GM21360 (cell line): ENCODE results near the gene DPP4.
A peak's percentile ranks its signal among the peaks of the same experiment; 100 is the strongest.

Experiments used
- ATAC-seq: cut with Tn5 transposase; IDR thresholded peaks from one replicate; pipeline ENCODE4 v1.9.1; 2021; ENCODE audit warnings: mild to moderate bottlenecking, moderate library complexity; ENCODE audit not compliant: unreplicated experiment

Gene DPP4

GRCh38 chr2:162073888-162074631 lies at the start of gene DPP4:
DPP4 (minus strand) TSS chr2:162074215; CDS start chr2:162073981, 234 bp downstream.
- ATAC-seq = peak; percentile 82

DNA sequence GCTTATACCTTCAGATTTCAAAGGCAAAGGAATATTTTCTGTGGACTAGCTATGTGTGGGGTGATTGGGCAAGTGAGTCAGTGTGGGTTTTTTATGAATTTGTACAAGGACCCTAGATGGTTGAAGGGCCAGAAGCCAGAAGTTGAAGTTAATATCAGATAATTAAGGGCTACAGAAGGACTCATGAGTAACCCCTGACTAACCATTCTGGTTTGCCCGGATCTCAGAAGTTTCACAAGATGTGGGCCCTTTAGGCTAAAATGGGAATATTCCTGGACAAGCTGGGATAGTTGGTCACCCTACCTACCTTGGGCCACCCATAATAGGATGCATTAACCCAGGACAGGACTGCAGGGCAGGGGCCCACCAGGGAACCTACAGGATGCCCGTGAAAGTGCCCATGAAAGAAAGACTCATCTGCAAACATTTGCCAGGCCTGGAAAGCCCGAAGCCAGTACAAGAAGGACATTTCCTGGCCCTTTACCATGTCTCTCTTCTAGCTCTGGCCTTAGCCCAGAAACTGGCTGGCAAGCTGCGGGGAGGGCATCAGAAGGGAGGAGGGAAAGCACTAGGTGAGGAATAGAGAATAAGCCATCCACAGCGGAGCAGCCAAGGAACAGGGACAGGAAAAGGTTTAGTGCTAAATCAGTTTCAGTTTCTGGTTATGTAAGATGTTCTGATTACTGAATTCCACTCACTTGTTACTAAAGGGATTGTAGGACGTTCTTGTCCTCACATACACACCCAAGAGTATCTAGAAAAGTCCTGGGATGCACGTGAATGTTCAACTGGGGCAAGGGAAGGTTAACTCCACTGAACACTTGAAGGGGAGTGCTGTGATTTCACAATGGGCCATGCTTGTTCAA lies 44.4 kb upstream of the DPP4 start:
- ATAC-seq = no peak

DNA sequence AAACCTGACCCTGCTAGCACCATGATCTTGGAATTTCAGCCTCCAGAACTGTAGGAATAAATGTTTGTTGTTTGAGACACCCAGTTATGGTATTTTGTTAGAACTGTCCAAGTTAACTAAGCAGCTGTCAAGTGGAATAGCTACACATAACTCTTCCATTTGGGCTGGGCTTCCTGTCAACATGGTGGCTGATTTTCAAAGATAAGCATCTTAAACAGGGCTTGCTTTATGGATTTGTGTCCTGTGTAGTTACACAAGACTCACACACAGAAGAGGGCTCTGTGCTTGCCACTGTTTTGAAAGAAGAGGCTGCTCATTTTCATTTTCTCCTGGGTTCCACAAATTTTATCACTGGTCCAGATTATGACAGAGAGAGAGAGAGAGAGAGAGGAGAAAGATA lies 42.3 kb upstream of the DPP4 start:
- no peak for ATAC-seq

DNA sequence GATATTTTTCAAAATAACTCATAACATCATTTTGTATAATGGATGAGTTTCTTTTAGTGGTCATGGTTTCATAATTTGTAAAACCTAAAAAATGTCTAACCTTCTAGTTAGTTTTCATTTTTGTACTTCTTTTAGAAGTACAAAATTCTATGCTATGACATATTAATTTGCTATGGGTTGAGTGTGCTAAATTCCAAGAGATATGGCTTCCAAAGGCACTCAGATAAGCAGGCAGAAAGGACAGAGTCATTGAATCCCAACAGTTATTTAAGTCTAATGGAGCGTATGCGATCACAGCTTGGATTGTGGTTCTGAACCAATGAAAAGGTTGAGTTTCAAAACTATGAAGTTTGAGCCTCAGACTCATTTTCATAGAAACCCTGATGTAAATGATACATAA lies 41.1 kb upstream of the DPP4 start:
- ATAC-seq = no peak

GRCh38 chr2:162114271-162114670 lies 40.3 kb upstream of the DPP4 start:
- no peak for ATAC-seq

- ATAC-seq = no peak
Observed at GRCh38 chr2:162113776-162114168, 39.8 kb upstream of the DPP4 start.

GRCh38 chr2:162113088-162113775 lies 39.2 kb upstream of the DPP4 start:
- ATAC-seq = no peak

DNA sequence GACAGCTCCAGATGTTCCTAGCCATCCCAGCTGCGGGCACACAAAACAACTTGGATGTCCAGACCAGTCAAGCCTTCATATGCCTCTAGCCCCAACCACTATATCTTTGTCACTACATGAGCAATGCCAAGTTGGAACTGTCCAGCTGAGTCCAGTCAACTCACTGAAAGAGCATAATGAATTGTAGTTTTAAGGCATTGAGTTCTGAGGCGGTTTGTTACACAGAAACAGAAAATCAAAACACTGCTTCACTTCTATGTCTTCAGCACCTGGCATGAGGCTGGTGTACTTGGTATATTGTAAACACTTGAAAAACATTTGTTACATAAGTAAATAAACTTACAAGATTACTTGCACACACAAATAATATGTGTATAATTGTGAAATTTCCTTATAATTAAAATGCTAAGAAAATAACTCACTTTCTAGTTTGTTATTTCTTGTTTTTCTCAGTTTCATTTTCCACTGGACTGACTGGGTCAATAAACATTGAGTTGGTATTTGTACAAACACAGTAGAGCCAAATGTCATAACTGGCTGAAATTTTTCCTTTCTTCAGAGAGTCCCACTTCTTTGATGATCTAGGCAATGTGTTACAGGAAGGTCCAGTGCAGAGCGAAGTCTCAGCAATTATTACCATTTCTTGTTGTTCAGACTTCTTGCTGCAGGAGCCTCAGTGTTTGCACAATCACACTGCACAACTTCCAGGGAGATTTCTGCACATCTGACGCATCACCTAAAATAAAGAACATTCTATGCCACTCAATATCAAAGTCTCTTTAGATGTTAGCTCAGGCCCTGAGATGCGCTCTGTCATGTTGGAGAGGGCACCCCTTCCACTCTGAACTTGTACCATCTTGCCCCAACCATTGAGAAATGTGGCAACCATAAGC lies 38.2 kb upstream of the DPP4 start:
- no peak for ATAC-seq

- ATAC-seq = no peak
Observed at GRCh38 chr2:162107361-162107901, 33.4 kb upstream of the DPP4 start.

DNA sequence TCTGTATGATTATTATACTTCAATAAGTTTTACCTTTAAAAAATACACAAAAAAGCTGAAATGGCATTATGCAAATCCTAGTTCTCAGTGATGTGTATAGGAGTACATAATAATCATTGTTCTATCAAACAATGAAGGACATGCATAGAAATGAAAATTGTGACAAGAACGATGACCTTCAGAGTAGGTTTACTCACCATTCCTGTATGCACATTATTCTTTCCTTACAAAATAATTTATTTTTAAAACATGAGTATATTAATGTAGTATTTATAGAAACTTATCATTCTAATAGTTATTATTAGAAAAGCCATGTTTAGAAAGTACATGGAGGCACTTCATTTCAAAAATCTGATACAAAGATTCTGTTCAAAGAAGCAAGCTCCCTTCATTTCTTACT lies 32.7 kb upstream of the DPP4 start:
- ATAC-seq = no peak

GRCh38 chr2:162106146-162106551 lies 32.1 kb upstream of the DPP4 start:
- no peak for ATAC-seq

DNA sequence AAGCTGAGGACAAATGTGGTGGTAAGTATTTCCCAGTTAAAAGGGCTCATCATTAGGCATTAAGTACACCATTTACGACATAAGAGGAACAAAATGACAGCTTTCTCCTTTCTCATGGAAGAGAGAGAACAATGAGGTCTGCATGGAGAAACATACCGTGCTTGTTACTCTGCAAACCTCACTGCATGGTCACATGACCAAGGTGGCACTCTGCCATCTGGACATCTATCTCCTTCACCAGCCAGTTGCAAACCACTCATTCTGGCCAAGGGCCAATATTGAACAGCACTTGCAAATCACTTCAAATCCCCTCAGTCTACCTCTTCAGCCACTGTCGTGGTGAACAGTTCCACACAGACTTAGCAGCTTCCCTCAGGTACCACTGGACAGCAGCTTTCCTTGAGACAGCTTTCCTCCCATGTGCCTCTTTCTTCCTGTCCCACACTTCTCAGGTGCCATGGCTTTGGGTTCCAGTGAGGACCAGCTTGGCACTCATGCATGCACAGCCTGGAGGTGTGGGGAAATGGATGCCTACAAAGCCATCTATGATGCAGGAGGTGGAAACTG lies 29.5 kb upstream of the DPP4 start:
- ATAC-seq = no peak

GRCh38 chr2:162100579-162100978 lies 26.6 kb upstream of the DPP4 start:
- ATAC-seq = no peak

DNA sequence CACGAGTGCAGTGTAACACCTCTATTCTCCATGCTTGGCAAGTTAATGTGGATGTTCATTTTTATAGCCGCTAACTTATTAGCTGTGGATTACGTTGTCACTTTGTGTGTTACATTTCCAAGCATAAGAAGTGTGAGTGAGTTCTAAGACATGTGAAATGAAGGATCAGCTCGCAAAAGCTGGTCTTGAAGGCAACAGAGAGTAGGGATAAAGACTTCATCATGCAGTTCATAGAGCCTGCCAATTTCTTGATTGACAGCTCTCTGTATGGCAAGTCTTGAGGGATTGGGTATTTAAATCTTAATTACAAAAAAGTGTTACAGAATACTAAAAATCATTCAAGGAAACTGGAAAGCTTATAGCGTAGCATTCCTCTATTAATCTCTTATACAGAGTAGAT lies 25.8 kb upstream of the DPP4 start:
- no peak for ATAC-seq

DNA sequence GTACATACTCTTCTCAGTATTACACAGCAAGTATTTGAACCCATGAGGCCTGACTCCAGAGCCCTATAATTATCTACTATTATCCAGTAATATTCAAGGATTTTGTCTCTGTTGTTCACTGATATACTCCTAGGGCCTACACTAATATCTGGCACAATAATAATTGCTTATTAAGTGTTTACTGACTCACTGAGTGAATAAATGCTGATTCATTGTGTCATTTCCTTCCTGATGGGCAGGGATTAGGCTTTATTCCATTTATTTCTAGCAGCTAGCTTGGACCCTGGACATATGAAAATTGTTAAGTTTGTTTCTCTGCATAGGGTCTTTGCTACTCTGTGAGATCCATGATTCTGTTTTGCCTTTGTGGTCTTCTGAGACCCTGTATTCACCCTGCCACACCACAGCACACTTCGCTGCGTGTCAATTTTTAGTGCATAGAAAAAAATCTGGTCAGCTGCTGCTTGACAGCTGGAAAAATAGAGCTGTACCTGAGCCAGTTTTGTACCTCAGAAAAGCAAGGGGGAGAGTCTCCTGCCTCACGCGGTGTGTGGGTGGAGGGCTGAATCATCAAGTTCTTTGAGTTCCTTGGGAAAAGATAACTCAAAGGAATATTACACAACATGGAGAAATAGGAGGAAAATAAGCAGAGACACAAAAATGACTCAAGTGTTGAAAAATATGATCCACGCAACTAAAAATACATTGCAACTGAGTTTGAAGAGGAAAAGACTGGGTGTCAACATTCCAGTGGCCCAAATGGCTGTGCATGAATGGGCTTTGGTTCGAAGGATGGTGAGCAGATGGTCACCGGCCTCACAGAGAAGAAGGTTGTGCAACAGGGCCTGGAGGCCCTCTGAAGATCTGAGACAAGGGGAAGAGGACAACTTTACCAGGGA lies 18.9 kb upstream of the DPP4 start:
- ATAC-seq = no peak

- ATAC-seq = no peak
Observed at GRCh38 chr2:162092008-162092390, 18.0 kb upstream of the DPP4 start.

DNA sequence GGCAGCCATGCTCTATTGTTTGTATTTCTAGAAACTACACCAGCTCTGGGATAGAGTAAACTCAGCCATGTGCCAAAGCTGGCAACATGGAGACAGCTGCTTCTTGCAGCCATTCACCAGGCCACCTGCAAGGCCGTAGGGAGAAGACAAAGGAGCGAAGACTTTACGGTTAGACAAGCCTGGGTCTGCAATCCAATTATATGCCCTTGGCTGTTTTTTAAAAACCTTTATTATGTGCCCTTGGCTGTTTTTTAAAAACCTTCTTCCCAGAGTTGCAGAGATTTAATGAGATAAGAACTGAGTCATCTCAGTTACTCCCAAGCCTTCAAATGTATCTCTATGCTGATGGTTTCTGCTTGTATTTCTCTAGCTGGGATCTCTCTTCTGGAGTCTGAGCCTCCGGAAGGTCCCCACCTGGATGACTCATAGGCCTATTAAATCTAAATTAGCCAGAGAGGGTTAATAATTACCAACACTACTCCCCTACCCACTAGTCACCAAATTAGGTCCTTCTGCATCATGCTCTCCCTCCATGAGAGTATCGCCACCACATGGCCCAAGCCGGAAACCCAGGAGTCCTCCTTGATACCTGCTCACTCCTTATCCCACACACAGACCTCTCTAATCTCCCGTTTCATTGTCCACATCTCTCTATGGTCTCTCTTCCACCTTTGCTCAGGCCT lies 17.5 kb upstream of the DPP4 start:
- no peak for ATAC-seq

GRCh38 chr2:162090109-162090508 lies 16.1 kb upstream of the DPP4 start:
- no peak for ATAC-seq
